WTC11 (cell line): ENCODE results near the gene TNFRSF14.
"Not testable (repeated sequence)": the region's sequence is repeated elsewhere in the genome, so short reads cannot be mapped to it uniquely, and the experiment has no call there.

ENCODE experiments used
- CREB1 ChIP-seq: sonication (generic); formaldehyde crosslinking; IDR thresholded peaks from 2 replicates; pipeline ENCODE4 v1.8.0; 2023; ENCODE audit warnings: mild to moderate bottlenecking, missing genetic modification reagents
- CTCF ChIP-seq: fragments of 200-600 bp; IDR thresholded peaks from 2 replicates; pipeline ENCODE4 v1.8.0; 2022; ENCODE audit warnings: antibody characterized with exemption
- FOXJ3 ChIP-seq: sonication (generic); formaldehyde crosslinking; IDR thresholded peaks from 2 replicates; pipeline ENCODE4 v1.9.0; 2021; ENCODE audit warnings: missing genetic modification reagents, mild to moderate bottlenecking, borderline replicate concordance
- FOXP4 ChIP-seq: sonication (generic); formaldehyde crosslinking; IDR thresholded peaks from 2 replicates; pipeline ENCODE4 v1.8.0; 2022; ENCODE audit warnings: mild to moderate bottlenecking, missing genetic modification reagents
- IRF2 ChIP-seq: sonication (generic); formaldehyde crosslinking; IDR thresholded peaks from 2 replicates; pipeline ENCODE4 v1.8.0; 2022; ENCODE audit warnings: low read depth, missing genetic modification reagents, borderline replicate concordance
- MAX ChIP-seq: sonication (generic); formaldehyde crosslinking; IDR thresholded peaks from 2 replicates; pipeline ENCODE4 v1.8.0; 2022; ENCODE audit warnings: mild to moderate bottlenecking, missing genetic modification reagents
- MLX ChIP-seq: sonication (generic); formaldehyde crosslinking; IDR thresholded peaks from 2 replicates; pipeline ENCODE4 v1.8.1; 2023; ENCODE audit warnings: mild to moderate bottlenecking, missing genetic modification reagents, moderate library complexity
- USF2 ChIP-seq: sonication (generic); formaldehyde crosslinking; IDR thresholded peaks from 2 replicates; pipeline ENCODE4 v1.8.1; 2023; ENCODE audit warnings: mild to moderate bottlenecking, missing genetic modification reagents, moderate library complexity

GRCh38 chr1:2550309-2550861 lies 5.8 kb upstream of the TNFRSF14 start:
- TF ChIP-seq MAX; CTCF; USF2 (CRISPR knock-in tag); MLX (CRISPR knock-in tag); IRF2 (CRISPR knock-in tag); FOXJ3 (CRISPR knock-in tag); FOXP4; CREB1: not testable (repeated sequence)
